ENCODE data around the gene HCK.
A peak's percentile ranks its signal among the peaks of the same experiment; 100 is the strongest.

HCK gene

GRCh38 chr20:32009564-32009963 lies 42.5 kb upstream of the HCK start:
- no peak for DNase-seq (ENCODE audit: low spot score)
- no peak for TF ChIP-seq CTCF (IDR thresholded peaks at IDR 0.05; ENCODE audit: extremely low read depth, missing control alignments)

GRCh38 chr20:32010101-32010500 lies 41.9 kb upstream of the HCK start, which contains the start of gene CCM2L:
Gene CCM2L (plus strand): TSS chr20:32010438. CDS start chr20:32010455, 17 bp downstream.
- no peak for TF ChIP-seq CTCF (IDR thresholded peaks at IDR 0.05; ENCODE audit: extremely low read depth, missing control alignments)
- no peak for DNase-seq (ENCODE audit: low spot score)

GRCh38 chr20:32010666-32011065 lies 41.4 kb upstream of the HCK start:
- no peak for TF ChIP-seq CTCF (IDR thresholded peaks at IDR 0.05; ENCODE audit: extremely low read depth, missing control alignments)
- DNase-seq (ENCODE audit: low spot score) = no peak

- DNase-seq (ENCODE audit: low spot score) = no peak
- TF ChIP-seq CTCF (IDR thresholded peaks at IDR 0.05; ENCODE audit: extremely low read depth, missing control alignments) = no peak
These were observed 39.8 kb upstream of the HCK start for GRCh38 chr20:32012159-32012688.

- DNase-seq (ENCODE audit: low spot score) = no peak
- TF ChIP-seq CTCF (IDR thresholded peaks at IDR 0.05; ENCODE audit: extremely low read depth, missing control alignments) = no peak
These were observed 38.7 kb upstream of the HCK start for GRCh38 chr20:32013326-32013725.

- peak; percentile 67 for DNase-seq (ENCODE audit: low spot score)
- TF ChIP-seq CTCF (IDR thresholded peaks at IDR 0.05; ENCODE audit: extremely low read depth, missing control alignments) = no peak
These were observed 34.3 kb upstream of the HCK start for GRCh38 chr20:32017711-32018251.

- TF ChIP-seq CTCF (IDR thresholded peaks at IDR 0.05; ENCODE audit: extremely low read depth, missing control alignments) = no peak
- DNase-seq (ENCODE audit: low spot score) = peak; percentile 81
These were observed 33.5 kb upstream of the HCK start for GRCh38 chr20:32018269-32019155.

Measured in GM20000 (cell line).